HepG2 (cell line): Measurements from ENCODE around the gene FUBP3. TPM values are rescaled to one million over a fixed set of nuclear protein-coding genes. Genes with fewer than 3 reads are reported as not detected.

Source experiments
- BCL6 ChIP-seq: IDR thresholded peaks from 2 replicates; pipeline ENCODE4 v1.6.1; 2016; ENCODE audit warnings: missing genetic modification reagents, missing compliant biosample characterization
- CREM ChIP-seq, 2 experiments: sonication (generic) in 1 of 2; formaldehyde crosslinking in 1 of 2; IDR thresholded peaks; 2 replicates each; pipeline versions ENCODE4 v1.4.0 to v1.6.1; 2016 to 2020; ENCODE audit warnings: antibody characterized with exemption in 1 of 2, mild to moderate bottlenecking in 1 of 2, missing genetic modification reagents in 1 of 2
- FOXK2 ChIP-seq: fragments of 450-650 bp; IDR thresholded peaks from 2 replicates; pipeline ENCODE4 v1.6.1; 2016
- FOXP1 ChIP-seq, 2 experiments: fragments of 450-650 bp in 1 of 2; IDR thresholded peaks; 2 replicates each; pipeline ENCODE4 v1.6.1; 2017 to 2018; ENCODE audit warnings: antibody characterized with exemption in 1 of 2
- MBD4 ChIP-seq: IDR thresholded peaks from 2 replicates; pipeline ENCODE4 v1.6.1; 2012; ENCODE audit warnings: low read length, inconsistent platforms, borderline replicate concordance
- PAXIP1 ChIP-seq: sonication (generic); formaldehyde crosslinking; conservative IDR thresholded peaks from 2 replicates; pipeline ENCODE4 v1.4.0; 2020; ENCODE audit warnings: mild to moderate bottlenecking, missing genetic modification reagents, moderate library complexity
- RARA ChIP-seq: IDR thresholded peaks from 2 replicates; pipeline ENCODE4 v1.6.1; 2016; ENCODE audit warnings: missing genetic modification reagents, missing compliant biosample characterization
- ZNF18 ChIP-seq: sonication (generic); formaldehyde crosslinking; IDR thresholded peaks from 2 replicates; pipeline ENCODE4 v1.8.0; 2022; ENCODE audit warnings: mild to moderate bottlenecking, missing genetic modification reagents; ENCODE audit not compliant: insufficient replicate concordance
- ZNF24 ChIP-seq: fragments of 450-650 bp; IDR thresholded peaks from 2 replicates; pipeline ENCODE4 v1.6.1; 2017; ENCODE audit warnings: antibody characterized with exemption, mild to moderate bottlenecking
- ZNF646 ChIP-seq: sonication (generic); formaldehyde crosslinking; IDR thresholded peaks from 2 replicates; pipeline ENCODE4 v1.9.0; 2021; ENCODE audit warnings: mild to moderate bottlenecking, missing genetic modification reagents
- ZNF710 ChIP-seq: sonication (generic); formaldehyde crosslinking; IDR thresholded peaks from 2 replicates; pipeline ENCODE4 v1.5.0; 2020; ENCODE audit warnings: mild to moderate bottlenecking, missing genetic modification reagents, borderline replicate concordance
- ZNF781 ChIP-seq: sonication (generic); formaldehyde crosslinking; IDR thresholded peaks from 2 replicates; pipeline ENCODE4 v1.5.1; 2020; ENCODE audit warnings: borderline replicate concordance, mild to moderate bottlenecking, missing genetic modification reagents; ENCODE audit errors: not compliant biosample characterization
- ZNF792 ChIP-seq: IDR thresholded peaks from 2 replicates; pipeline ENCODE4 v1.6.1; 2016
- polyA plus RNA-seq, 8 experiments: library from polyadenylated mRNA; depleted of rRNA in 3 of 8; stranded (reverse) in 7 of 8; unstranded in 1 of 8; fragments of >200 nt; fragmentation: Illumina TruSeq in 4 of 8; extraction: Trizol in 4 of 8; gene quantifications; 2 replicates each; pipeline versions ENCODE4 v1.2.1 to v1.2.3, GENCODE V29; 2011 to 2016; ENCODE audit warnings: low read depth in 4 of 8, missing spikeins in 1 of 8, mixed read lengths in 1 of 8; ENCODE audit not compliant: insufficient read depth in 1 of 8
- total RNA-seq, 5 experiments: library from RNA; depleted of rRNA; stranded (reverse); fragments of >200 nt; fragmentation: Illumina TruSeq; extraction: Trizol; gene quantifications; 2 replicates each; pipeline ENCODE4 v1.2.3, GENCODE V29; 2016; ENCODE audit warnings: low read depth in 1 of 5

Gene FUBP3
- total and polyA plus RNA-seq, 2 of the 13 experiments (the other 11 are each of a cell fraction or from before 2014, with no cell fraction given): 28.7 to 40.0 TPM

- peak; percentile 59; the same call in 1 of the 2 replicates for TF ChIP-seq ZNF710
- TF ChIP-seq ZNF792 (CRISPR knock-in tag): peak; percentile 38; the same call in 1 of the 2 replicates
- peak; percentile 38; the same call in 1 of the 2 replicates for TF ChIP-seq CREM (IDR thresholded peaks at IDR 0.05)
- no peak for TF ChIP-seq CREM (CRISPR knock-in tag; IDR thresholded peaks at IDR 0.05)
- peak; percentile 51; the same call in 1 of the 2 replicates for TF ChIP-seq BCL6 (CRISPR knock-in tag)
- no peak for TF ChIP-seq ZNF18 (CRISPR knock-in tag)
- no peak for TF ChIP-seq MBD4
- no peak for TF ChIP-seq ZNF646 (CRISPR knock-in tag)
- TF ChIP-seq FOXK2: no peak
- peak; percentile 77 for TF ChIP-seq PAXIP1 (CRISPR knock-in tag)
- TF ChIP-seq ZNF781 (CRISPR knock-in tag): no peak
- 0 out of 2 replicates have a peak, but pooled peaks have one; percentile 17 for TF ChIP-seq RARA (CRISPR knock-in tag)
- TF ChIP-seq ZNF24: no peak
- TF ChIP-seq FOXP1 (IDR thresholded peaks at IDR 0.05): no peak
- TF ChIP-seq FOXP1 (CRISPR knock-in tag; IDR thresholded peaks at IDR 0.05): peak; percentile 31; the same call in 1 of the 2 replicates
These were observed 21.7 kb downstream of the FUBP3 start (continued) for GRCh38 chr9:130601100-130601499.
